GM12878 (cell line): Measurements from ENCODE around the gene SHH. TPM values are rescaled to one million over a fixed set of nuclear protein-coding genes. Genes with fewer than 3 reads are reported as not detected.

Experiments used
- ATAC-seq: fragments of 200-7000 bp; cut with Tn5 transposase; 3 replicates; pipeline ENCODE4 v1.9.1; 2020; ENCODE audit warnings: mild to moderate bottlenecking, moderate library complexity
- BruUV-seq: library from RNA; stranded (reverse); fragments of 400-500 nt; replicated peaks from 2 replicates; lab custom pipeline; 2021; lab: Mats Ljungman, UMichigan
- CTCF ChIA-PET: fragments of 300-600 bp; sonication (Branson Sonifier 250); formaldehyde crosslinking; extraction: SDS; loops from one replicate; lab custom pipeline; 2021; ENCODE audit warnings: inconsistent platforms; lab: Yijun Ruan, JAX
- POLR2A ChIA-PET: fragments of 350-600 bp; formaldehyde crosslinking; extraction: SDS; loops from one replicate; lab custom pipeline; 2021; ENCODE audit warnings: inconsistent platforms; lab: Charles Lee
- RAD21 ChIA-PET: fragments of 300-600 bp; sonication (Branson Sonifier 250); formaldehyde crosslinking; loops from one replicate; lab custom pipeline; 2023; ENCODE audit warnings: antibody characterized with exemption; ENCODE audit not compliant: unreplicated experiment; lab: Charles Lee
- SMC1A ChIA-PET: fragments of 300-600 bp; sonication (Branson Sonifier 250); formaldehyde crosslinking; loops from one replicate; lab custom pipeline; 2023; ENCODE audit not compliant: unreplicated experiment, uncharacterized antibody; lab: Charles Lee
- DNase-seq: peaks from one replicate; pipeline ENCODE4 v3.0.0-alpha.2; 2011; ENCODE audit warnings: low read depth, low spot score
- FAIRE-seq: peaks from 3 replicates; lab custom pipeline; 2011; peaks lifted over from hg19 to GRCh38; lab: Jason Lieb, UNC
- H2AFZ ChIP-seq: 2 replicates; pipeline ENCODE4 v1.6.0; 2011; ENCODE audit warnings: low read depth, low read length, control low read depth; ENCODE audit not compliant: control insufficient read depth
- H3K27ac ChIP-seq: 2 replicates; pipeline ENCODE4 v1.5.1; 2011; ENCODE audit warnings: control low read depth; ENCODE audit not compliant: control insufficient read depth, insufficient read depth
- H3K27me3 ChIP-seq, 2 experiments: replicated peaks in 1 of 2; 2 replicates each; pipeline versions ENCODE4 v1.6.0 to v1.6.1; 2011; ENCODE audit warnings: low read length in 1 of 2; ENCODE audit not compliant: control insufficient read depth in 2 of 2, insufficient read depth in 2 of 2
- H3K36me3 ChIP-seq, 2 experiments: 2 replicates each; pipeline ENCODE4 v1.5.1; 2011; ENCODE audit warnings: low read length in 1 of 2; ENCODE audit not compliant: control insufficient read depth in 2 of 2, insufficient read depth in 2 of 2
- H3K4me1 ChIP-seq: 2 replicates; pipeline ENCODE4 v1.6.1; 2011; ENCODE audit warnings: mild to moderate bottlenecking, low read length, moderate library complexity, mixed read lengths; ENCODE audit not compliant: control insufficient read depth, insufficient read depth
- H3K4me2 ChIP-seq: 2 replicates; pipeline ENCODE4 v1.6.0; 2011; ENCODE audit warnings: control low read depth; ENCODE audit not compliant: control insufficient read depth, insufficient read depth
- H3K4me3 ChIP-seq: fragments of 200-600 bp; sonication (generic); 2 replicates; pipeline ENCODE4 v1.5.1; 2016
- H3K79me2 ChIP-seq: 2 replicates; pipeline ENCODE4 v1.6.0; 2011; ENCODE audit warnings: low read length; ENCODE audit not compliant: control insufficient read depth, insufficient read depth
- H3K9ac ChIP-seq: 2 replicates; pipeline ENCODE4 v1.8.0; 2011; ENCODE audit warnings: low read length, control low read depth, mixed read lengths; ENCODE audit not compliant: control insufficient read depth, insufficient read depth
- H3K9me3 ChIP-seq: replicated peaks from 3 replicates; pipeline ENCODE4 v1.5.1; 2011; ENCODE audit warnings: mild to moderate bottlenecking, low read length; ENCODE audit not compliant: control insufficient read depth, insufficient read depth
- H4K20me1 ChIP-seq: 2 replicates; pipeline ENCODE4 v1.6.0; 2011; ENCODE audit not compliant: control insufficient read depth, insufficient read depth
- EGR1 ChIP-seq, 2 experiments: IDR thresholded peaks; 1 replicate in 1 of 2; 2 replicates in 1 of 2; pipeline ENCODE4 v1.6.1; 2011 to 2012; ENCODE audit warnings: low read depth in 2 of 2, low read length in 2 of 2, borderline replicate concordance in 1 of 2, mild to moderate bottlenecking in 1 of 2, moderate library complexity in 1 of 2
- MXI1 ChIP-seq: fragments of 150-350 bp; IDR thresholded peaks from 2 replicates; pipeline ENCODE4 v1.6.1; 2011; ENCODE audit warnings: low read depth, mild to moderate bottlenecking, inconsistent platforms, low read length, improper control_type of control experiment
- NBN ChIP-seq: fragments of 450-650 bp; IDR thresholded peaks from 2 replicates; pipeline ENCODE4 v1.6.1; 2016
- NFYB ChIP-seq: IDR thresholded peaks from 2 replicates; pipeline ENCODE4 v1.6.1; 2011; ENCODE audit warnings: low read depth, mild to moderate bottlenecking, low read length, improper control_type of control experiment, moderate library complexity; ENCODE audit not compliant: insufficient read depth
- NR2C1 ChIP-seq: fragments of 450-650 bp; IDR thresholded peaks from 2 replicates; pipeline ENCODE4 v1.6.1; 2017; ENCODE audit warnings: antibody characterized with exemption, mild to moderate bottlenecking, moderate library complexity
- SMAD5 ChIP-seq: IDR thresholded peaks from 2 replicates; pipeline ENCODE4 v1.6.1; 2016; ENCODE audit warnings: antibody characterized with exemption, low read depth
- WGBS: methylation state at CpG from one replicate; pipeline ENCODE4 v1.1.6; 2016; ENCODE audit warnings: low lambda C conversion rate; ENCODE audit not compliant: insufficient replicate concordance, insufficient coverage; ENCODE audit errors: missing lambda C conversion rate; 5-methylcytosine and 5-hydroxymethylcytosine counted together
- in situ Hi-C: fragments of 300-500 bp; cut with MboI; formaldehyde crosslinking; loops from 9 replicates; pipeline ENCODE4 v1.14.3; 2018; ENCODE audit warnings: mixed read lengths
- intact Hi-C: fragments of 100-400 bp; cut with micrococcal nuclease; formaldehyde crosslinking; loops from one replicate; pipeline ENCODE4 v1.14.2; 2022; ENCODE audit not compliant: unreplicated experiment
- polyA plus RNA-seq, 11 experiments: library from polyadenylated mRNA; depleted of rRNA in 4 of 11; unstranded in 6 of 11; stranded (reverse) in 5 of 11; fragments of >200 nt; fragmentation: Nextera tagmentation in 4 of 11; fragmentation: Illumina TruSeq in 1 of 11; extraction: Ambion mirVana in 4 of 11; extraction: Trizol in 1 of 11; gene quantifications; 1 replicate in 1 of 11; 2 replicates in 10 of 11; pipeline versions ENCODE4 v1.2.1 to v1.2.3, GENCODE V29; 2011 to 2016; ENCODE audit warnings: inconsistent platforms in 2 of 11, missing spikeins in 2 of 11, low read depth in 1 of 11
- total RNA-seq, 4 experiments: library from RNA; depleted of rRNA in 3 of 4; stranded (reverse); fragments of >200 nt in 3 of 4; fragmentation: Illumina TruSeq in 1 of 4; extraction: Trizol in 1 of 4; gene quantifications; 2 replicates each; pipeline versions ENCODE4 v1.2.1 to v1.2.3, GENCODE V29; 2013 to 2021
- TF ChIP-seq, protein P1 (sequence below): fragments of 450-650 bp; IDR thresholded peaks from 2 replicates; pipeline ENCODE4 v1.6.1; 2014; ENCODE audit warnings: mild to moderate bottlenecking
- TF ChIP-seq, protein P2 (sequence below): IDR thresholded peaks from 2 replicates; pipeline ENCODE4 v1.6.1; 2012; ENCODE audit warnings: improper control_type of control experiment, low read depth, low read length; ENCODE audit not compliant: insufficient replicate concordance
- TF ChIP-seq, protein P3 (sequence below): fragments of 450-650 bp; IDR thresholded peaks from 2 replicates; pipeline ENCODE4 v1.6.1; 2017; ENCODE audit warnings: mild to moderate bottlenecking, moderate library complexity
- TF ChIP-seq, protein P4 (sequence below), 3 experiments: IDR thresholded peaks in 2 of 3; conservative IDR thresholded peaks in 1 of 3; 2 replicates each; pipeline ENCODE4 v1.5.1; 2011; ENCODE audit warnings: low read depth in 3 of 3, low read length in 3 of 3, mild to moderate bottlenecking in 3 of 3, control low read depth in 2 of 3, moderate library complexity in 2 of 3, inconsistent platforms in 1 of 3, mixed read lengths in 1 of 3; ENCODE audit not compliant: control insufficient read depth in 2 of 3, insufficient read depth in 1 of 3; ENCODE audit errors: extremely low read depth in 1 of 3

Gene SHH
- total and polyA plus RNA-seq, 10 of the 15 experiments (the other 5 are each of a cell fraction or from before 2014, with no cell fraction given), result not detected

DNA sequence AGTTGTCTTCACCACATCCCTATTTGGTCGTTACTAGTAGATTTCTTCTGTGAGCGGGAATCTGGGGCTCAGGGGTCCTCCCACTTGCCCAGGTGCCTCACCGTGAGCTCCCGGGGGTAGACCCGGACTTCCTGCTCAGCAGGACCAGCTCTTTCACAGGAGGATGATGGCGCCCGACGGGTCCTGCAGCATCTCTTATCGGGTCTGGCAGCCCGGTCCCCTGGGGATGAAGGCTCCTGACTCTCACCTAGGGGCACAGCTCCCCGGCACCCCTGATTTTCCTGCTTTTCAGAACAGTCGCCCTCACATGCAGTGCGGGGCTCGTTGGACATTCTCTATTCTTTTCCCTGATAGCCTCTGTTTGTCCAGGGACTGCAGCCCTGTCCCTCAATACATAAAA, 33.0 kb upstream of the SHH start (continued):
- TF ChIP-seq EGR1 (IDR thresholded peaks at IDR 0.05; ENCODE audit: borderline replicate concordance in 1 of 2, low read depth in 2 of 2, low read length in 2 of 2) (no peak), NFYB (no peak), MXI1 (no peak), SMAD5 (no peak)
- TF ChIP-seq, protein P1, sequence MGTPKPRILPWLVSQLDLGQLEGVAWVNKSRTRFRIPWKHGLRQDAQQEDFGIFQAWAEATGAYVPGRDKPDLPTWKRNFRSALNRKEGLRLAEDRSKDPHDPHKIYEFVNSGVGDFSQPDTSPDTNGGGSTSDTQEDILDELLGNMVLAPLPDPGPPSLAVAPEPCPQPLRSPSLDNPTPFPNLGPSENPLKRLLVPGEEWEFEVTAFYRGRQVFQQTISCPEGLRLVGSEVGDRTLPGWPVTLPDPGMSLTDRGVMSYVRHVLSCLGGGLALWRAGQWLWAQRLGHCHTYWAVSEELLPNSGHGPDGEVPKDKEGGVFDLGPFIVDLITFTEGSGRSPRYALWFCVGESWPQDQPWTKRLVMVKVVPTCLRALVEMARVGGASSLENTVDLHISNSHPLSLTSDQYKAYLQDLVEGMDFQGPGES, result no peak

DNA sequence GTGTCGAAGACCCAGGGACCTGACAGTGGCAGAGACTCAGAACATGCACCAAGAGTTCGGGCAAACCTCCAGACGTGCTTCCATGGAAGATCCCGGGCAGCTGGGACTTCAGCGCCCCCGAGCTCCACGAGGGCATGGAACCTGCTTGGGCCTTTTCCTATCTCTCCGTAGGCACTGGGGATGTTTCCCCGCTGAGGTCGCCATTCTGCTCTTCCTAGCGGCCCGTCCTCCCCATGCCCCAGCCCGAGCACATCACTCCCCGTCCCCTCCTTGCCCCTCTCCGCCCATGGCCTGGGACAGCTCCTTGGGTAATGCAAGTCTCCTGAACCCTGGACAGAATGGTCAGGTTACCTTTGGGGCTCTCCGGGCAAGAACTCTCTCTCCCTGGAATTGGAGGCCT, 32.3 kb upstream of the SHH start:
- Histone ChIP-seq H3K4me2 (no peak overlapping the region), H3K79me2 (no peaks in the 10 kb centered on the region), H3K4me3 (no peak overlapping the region), H3K9ac (no peak overlapping the region), H3K27ac (no peak overlapping the region), H3K27me3 (peaks cover 0 to 2% of the 10 kb centered on the region in 2 experiments; a peak in 1 of 4 replicates), H3K4me1 (no peaks in the 10 kb centered on the region), H4K20me1 (no peaks in the 10 kb centered on the region), H3K36me3 (no peaks in the 10 kb centered on the region), H3K9me3 (no peaks in the 10 kb centered on the region), H2AFZ (no peak overlapping the region)
- ChIA-PET SMC1A (no interaction called here), CTCF (no interaction called here), POLR2A (no interaction called here), RAD21 (no interaction called here)
- ATAC-seq (no peak), DNase-seq (no peak), FAIRE-seq (no peak)
- intact Hi-C loops, result no loop called here
- no TSS peak for BruUV-seq
- in situ Hi-C loops, result no loop called here
- 36% methylated on average over 16 of the region's 16 CpGs for WGBS
- TF ChIP-seq, protein P2, sequence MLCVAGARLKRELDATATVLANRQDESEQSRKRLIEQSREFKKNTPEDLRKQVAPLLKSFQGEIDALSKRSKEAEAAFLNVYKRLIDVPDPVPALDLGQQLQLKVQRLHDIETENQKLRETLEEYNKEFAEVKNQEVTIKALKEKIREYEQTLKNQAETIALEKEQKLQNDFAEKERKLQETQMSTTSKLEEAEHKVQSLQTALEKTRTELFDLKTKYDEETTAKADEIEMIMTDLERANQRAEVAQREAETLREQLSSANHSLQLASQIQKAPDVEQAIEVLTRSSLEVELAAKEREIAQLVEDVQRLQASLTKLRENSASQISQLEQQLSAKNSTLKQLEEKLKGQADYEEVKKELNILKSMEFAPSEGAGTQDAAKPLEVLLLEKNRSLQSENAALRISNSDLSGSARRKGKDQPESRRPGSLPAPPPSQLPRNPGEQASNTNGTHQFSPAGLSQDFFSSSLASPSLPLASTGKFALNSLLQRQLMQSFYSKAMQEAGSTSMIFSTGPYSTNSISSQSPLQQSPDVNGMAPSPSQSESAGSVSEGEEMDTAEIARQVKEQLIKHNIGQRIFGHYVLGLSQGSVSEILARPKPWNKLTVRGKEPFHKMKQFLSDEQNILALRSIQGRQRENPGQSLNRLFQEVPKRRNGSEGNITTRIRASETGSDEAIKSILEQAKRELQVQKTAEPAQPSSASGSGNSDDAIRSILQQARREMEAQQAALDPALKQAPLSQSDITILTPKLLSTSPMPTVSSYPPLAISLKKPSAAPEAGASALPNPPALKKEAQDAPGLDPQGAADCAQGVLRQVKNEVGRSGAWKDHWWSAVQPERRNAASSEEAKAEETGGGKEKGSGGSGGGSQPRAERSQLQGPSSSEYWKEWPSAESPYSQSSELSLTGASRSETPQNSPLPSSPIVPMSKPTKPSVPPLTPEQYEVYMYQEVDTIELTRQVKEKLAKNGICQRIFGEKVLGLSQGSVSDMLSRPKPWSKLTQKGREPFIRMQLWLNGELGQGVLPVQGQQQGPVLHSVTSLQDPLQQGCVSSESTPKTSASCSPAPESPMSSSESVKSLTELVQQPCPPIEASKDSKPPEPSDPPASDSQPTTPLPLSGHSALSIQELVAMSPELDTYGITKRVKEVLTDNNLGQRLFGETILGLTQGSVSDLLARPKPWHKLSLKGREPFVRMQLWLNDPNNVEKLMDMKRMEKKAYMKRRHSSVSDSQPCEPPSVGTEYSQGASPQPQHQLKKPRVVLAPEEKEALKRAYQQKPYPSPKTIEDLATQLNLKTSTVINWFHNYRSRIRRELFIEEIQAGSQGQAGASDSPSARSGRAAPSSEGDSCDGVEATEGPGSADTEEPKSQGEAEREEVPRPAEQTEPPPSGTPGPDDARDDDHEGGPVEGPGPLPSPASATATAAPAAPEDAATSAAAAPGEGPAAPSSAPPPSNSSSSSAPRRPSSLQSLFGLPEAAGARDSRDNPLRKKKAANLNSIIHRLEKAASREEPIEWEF, result no peak
- TF ChIP-seq NFYB (no peak), NBN (no peak), NR2C1 (no peak)
- TF ChIP-seq, protein P3, sequence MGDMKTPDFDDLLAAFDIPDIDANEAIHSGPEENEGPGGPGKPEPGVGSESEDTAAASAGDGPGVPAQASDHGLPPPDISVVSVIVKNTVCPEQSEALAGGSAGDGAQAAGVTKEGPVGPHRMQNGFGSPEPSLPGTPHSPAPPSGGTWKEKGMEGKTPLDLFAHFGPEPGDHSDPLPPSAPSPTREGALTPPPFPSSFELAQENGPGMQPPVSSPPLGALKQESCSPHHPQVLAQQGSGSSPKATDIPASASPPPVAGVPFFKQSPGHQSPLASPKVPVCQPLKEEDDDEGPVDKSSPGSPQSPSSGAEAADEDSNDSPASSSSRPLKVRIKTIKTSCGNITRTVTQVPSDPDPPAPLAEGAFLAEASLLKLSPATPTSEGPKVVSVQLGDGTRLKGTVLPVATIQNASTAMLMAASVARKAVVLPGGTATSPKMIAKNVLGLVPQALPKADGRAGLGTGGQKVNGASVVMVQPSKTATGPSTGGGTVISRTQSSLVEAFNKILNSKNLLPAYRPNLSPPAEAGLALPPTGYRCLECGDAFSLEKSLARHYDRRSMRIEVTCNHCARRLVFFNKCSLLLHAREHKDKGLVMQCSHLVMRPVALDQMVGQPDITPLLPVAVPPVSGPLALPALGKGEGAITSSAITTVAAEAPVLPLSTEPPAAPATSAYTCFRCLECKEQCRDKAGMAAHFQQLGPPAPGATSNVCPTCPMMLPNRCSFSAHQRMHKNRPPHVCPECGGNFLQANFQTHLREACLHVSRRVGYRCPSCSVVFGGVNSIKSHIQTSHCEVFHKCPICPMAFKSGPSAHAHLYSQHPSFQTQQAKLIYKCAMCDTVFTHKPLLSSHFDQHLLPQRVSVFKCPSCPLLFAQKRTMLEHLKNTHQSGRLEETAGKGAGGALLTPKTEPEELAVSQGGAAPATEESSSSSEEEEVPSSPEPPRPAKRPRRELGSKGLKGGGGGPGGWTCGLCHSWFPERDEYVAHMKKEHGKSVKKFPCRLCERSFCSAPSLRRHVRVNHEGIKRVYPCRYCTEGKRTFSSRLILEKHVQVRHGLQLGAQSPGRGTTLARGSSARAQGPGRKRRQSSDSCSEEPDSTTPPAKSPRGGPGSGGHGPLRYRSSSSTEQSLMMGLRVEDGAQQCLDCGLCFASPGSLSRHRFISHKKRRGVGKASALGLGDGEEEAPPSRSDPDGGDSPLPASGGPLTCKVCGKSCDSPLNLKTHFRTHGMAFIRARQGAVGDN, result no peak
- TF ChIP-seq, protein P4, sequence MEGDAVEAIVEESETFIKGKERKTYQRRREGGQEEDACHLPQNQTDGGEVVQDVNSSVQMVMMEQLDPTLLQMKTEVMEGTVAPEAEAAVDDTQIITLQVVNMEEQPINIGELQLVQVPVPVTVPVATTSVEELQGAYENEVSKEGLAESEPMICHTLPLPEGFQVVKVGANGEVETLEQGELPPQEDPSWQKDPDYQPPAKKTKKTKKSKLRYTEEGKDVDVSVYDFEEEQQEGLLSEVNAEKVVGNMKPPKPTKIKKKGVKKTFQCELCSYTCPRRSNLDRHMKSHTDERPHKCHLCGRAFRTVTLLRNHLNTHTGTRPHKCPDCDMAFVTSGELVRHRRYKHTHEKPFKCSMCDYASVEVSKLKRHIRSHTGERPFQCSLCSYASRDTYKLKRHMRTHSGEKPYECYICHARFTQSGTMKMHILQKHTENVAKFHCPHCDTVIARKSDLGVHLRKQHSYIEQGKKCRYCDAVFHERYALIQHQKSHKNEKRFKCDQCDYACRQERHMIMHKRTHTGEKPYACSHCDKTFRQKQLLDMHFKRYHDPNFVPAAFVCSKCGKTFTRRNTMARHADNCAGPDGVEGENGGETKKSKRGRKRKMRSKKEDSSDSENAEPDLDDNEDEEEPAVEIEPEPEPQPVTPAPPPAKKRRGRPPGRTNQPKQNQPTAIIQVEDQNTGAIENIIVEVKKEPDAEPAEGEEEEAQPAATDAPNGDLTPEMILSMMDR (IDR thresholded peaks at IDR 0.05 in 2 of 3, conservative IDR thresholded peaks at IDR 0.05 in 1 of 3; ENCODE audit: control insufficient read depth in 2 of 3, extremely low read depth in 1 of 3, insufficient read depth in 1 of 3, low read depth in 3 of 3, low read length in 3 of 3), result no peak
